ENCODE results near the gene MUSTN1. TPM values are rescaled to one million over a fixed set of nuclear protein-coding genes. Genes with fewer than 3 reads are reported as not detected.

The MUSTN1 gene
- polyA plus RNA-seq, 1 donor from 2014 or later: not detected

DNA sequence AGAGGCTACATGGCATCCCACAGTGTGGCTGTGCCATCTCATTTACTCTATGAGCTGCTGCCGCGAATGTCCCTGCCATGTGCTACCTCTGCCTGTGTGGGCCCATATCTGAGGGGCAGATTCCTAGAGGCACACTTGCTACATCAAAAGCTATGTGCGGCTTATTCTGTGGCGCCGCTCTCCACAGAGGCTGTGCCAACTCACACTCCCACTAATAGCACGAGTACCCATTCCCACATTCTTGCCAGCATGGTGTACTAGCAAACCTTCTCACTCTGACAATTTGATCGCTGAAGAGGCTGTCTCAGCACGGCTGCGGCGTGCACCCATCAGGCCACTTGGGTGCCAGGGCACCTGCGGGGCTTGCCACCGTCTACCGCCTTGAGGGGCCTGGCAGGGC lies 31.2 kb upstream of the MUSTN1 start:
- H3K4me3 Mint-ChIP-seq: no peak overlapping the region
- no peak overlapping the region for H3K27ac Mint-ChIP-seq
- H3K4me1 Mint-ChIP-seq: peaks cover 0 to 6% (median 2%) of the 10 kb centered on the region in 3 donors
- peaks cover 2 to 12% (median 10%) of the 10 kb centered on the region in 3 donors for H3K9me3 Mint-ChIP-seq
- no peaks in the 10 kb centered on the region for H3K27me3 Mint-ChIP-seq
- H3K36me3 Mint-ChIP-seq: peaks cover 19% of the 10 kb centered on the region

DNA sequence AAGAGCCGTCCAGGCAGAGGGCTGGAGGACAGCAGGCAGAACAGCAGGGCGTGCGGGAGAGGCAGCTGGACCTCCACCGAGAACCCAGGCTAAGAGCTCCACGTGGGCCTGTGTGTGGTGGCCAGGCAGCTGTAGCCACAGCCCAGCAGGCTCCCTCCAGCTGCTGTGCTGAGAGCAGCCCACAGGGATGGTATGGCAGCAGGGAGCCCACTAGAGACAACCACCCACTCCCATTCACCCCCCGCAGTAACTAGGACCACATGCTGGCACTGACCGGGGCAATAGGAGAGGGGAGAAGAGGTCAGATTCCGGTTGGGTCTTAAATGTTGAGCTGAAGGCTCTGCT lies 25.6 kb upstream of the MUSTN1 start:
- H3K27ac Mint-ChIP-seq: no peak overlapping the region
- H3K4me1 Mint-ChIP-seq: peaks cover 0 to 7% (median 5%) of the 10 kb centered on the region in 3 donors
- peaks cover 11% of the 10 kb centered on the region for H3K36me3 Mint-ChIP-seq
- H3K9me3 Mint-ChIP-seq: peaks cover 0 to 8% (median 7%) of the 10 kb centered on the region in 3 donors
- H3K27me3 Mint-ChIP-seq: no peaks in the 10 kb centered on the region
- H3K4me3 Mint-ChIP-seq: no peak overlapping the region

DNA sequence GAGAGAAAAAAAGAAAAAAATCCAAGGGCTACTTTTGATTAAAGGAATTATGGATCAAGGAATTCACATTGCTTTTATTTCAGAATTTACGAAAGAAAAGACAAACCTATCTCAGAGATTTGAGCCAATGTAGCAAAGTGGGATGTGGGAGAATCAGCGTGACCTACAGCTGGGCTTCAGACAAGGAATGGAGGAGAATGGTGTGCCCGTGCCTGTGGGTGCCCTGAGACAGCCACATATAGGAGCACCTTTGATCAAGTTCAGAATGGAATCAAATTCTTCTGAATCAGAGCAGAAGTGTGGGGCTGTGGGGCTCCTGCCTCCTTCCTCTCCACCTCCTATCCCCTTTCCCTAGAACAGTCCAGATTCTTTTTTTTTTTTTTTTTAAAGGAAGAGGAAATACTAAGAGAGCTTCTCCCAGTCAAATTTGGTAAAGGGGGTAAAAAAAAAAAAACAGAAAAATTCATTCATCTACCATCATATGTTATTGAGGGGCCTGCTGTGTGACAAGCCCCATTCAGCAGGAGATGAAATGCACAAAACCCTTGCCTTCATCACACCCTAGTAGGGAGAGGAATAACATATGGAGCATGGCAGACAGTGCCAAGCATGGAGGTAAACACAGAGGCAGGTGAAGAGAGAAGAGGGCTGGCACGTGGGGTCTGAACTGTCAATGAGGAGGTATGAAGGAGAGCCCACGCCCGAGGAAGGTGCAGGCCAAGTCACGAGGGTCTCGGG lies 25.0 kb upstream of the MUSTN1 start:
- Mint-ChIP-seq H3K27me3 (no peaks in the 10 kb centered on the region), H3K4me1 (peaks cover 0 to 7% (median 5%) of the 10 kb centered on the region in 3 donors), H3K27ac (no peak overlapping the region), H3K4me3 (no peak overlapping the region), H3K36me3 (peaks cover 11% of the 10 kb centered on the region), H3K9me3 (peaks cover 0 to 4% (median 3%) of the 10 kb centered on the region in 3 donors)

DNA sequence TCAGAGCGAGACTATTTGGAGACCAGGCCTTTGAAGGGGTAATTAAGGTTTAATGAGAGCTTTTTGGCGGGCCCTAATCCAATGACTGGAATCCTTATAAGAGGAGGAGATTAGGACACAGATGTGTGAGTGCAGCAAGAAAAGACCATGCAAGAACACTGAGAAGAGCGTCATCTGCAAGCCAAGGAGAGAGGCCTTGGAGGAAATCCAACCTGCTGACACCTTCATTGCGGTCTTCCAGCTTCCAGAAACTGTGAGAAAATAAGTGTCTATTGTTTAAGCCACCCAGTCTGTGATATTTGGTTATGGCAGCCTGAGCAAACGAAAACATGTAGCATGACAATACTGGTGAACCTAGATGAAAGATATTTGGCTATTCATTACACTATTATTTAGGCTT lies 23.0 kb upstream of the MUSTN1 start:
- Mint-ChIP-seq H3K4me3 (no peak overlapping the region), H3K27me3 (no peaks in the 10 kb centered on the region), H3K36me3 (peaks cover 5% of the 10 kb centered on the region), H3K4me1 (peaks cover 0 to 7% (median 5%) of the 10 kb centered on the region in 3 donors), H3K9me3 (no peaks in the 10 kb centered on the region), H3K27ac (no peak overlapping the region)

DNA sequence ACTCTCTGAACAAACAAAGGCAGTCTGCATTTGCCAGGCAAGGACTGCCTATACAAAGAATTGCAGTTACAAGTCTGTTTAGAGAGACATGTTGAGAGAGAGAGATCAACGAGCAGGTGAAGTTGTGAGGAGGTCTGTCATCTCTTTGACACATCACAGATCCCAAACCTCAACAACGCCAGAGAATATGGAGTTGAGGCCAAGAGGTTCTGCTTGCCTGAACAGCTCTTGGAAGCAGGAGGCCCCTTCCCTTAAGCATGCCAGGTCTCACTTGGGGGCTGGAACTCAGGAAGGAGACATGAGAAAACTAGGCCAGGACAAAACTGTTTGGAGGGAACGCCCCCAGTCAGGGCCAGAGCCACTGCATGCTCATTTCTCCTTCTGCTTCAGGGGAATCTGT lies 22.3 kb upstream of the MUSTN1 start:
- Mint-ChIP-seq H3K36me3 (peaks cover 1% of the 10 kb centered on the region), H3K27me3 (no peaks in the 10 kb centered on the region), H3K4me1 (peaks cover 0 to 7% (median 5%) of the 10 kb centered on the region in 3 donors), H3K9me3 (no peaks in the 10 kb centered on the region), H3K27ac (no peak overlapping the region), H3K4me3 (no peak overlapping the region)

DNA sequence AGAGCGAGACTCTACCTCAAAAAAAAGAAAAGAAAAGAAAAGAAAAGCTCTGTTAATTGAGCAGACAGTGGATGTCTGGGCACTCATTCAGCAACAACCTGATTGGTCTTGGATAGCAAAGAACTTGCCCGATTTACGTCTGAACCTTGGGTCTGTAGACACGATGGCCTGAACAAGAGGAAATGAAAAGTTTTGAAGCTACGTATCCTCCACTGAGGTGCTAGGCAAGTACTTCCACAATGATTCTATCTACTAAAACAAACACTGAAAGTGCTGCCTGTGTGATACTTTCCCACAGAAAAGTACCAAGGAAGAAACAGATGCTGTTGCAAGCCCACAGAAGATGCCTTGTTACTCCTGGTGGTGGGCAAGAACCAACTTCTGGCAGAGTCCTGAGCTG lies 21.8 kb upstream of the MUSTN1 start:
- Mint-ChIP-seq H3K4me3 (no peak overlapping the region), H3K27ac (no peak overlapping the region), H3K36me3 (peaks cover 4% of the 10 kb centered on the region), H3K27me3 (no peaks in the 10 kb centered on the region), H3K4me1 (peaks cover 0 to 7% (median 2%) of the 10 kb centered on the region in 3 donors), H3K9me3 (no peaks in the 10 kb centered on the region)

DNA sequence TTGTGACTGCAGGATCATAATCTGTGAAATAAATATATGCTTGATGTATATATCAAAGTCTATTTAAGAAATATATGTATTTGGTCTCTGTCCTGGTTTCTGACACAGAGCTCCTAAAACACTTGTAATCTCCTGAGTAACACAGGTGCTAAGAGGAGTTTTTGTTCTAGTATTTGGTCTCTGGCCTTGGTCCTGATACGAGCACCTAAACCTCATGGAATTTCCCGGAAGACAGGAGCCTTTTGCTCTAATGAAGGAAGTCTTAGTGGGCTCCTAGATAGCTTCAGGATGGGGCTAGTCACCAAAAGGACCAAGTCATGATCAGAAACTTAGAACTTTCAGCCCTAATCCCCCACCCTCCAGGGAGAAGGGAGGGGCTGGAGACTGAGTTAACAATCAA lies 19.2 kb upstream of the MUSTN1 start:
- Mint-ChIP-seq H3K36me3 (peaks cover 4% of the 10 kb centered on the region), H3K4me3 (no peak overlapping the region), H3K4me1 (no peaks in the 10 kb centered on the region), H3K27ac (no peak overlapping the region), H3K9me3 (no peaks in the 10 kb centered on the region), H3K27me3 (no peaks in the 10 kb centered on the region)

DNA sequence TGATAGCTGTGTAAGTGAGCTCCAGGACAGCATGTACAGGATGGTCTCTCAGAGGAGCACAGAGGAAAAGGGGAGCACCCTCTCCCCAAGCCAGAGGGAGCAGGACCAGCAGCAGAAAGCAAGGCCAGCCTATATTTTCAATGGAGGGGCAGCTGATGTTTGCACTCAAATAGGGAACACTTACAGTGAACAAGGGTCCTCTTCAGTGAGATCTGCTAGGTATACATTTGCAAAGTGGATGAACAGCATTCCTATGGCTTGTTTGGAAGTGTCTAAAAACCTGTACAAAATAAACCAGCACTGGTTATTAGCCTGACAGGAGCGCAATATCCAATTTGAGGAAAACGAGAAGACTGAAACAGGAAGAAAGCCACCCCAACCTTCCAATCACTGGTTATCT lies 17.6 kb upstream of the MUSTN1 start:
- Mint-ChIP-seq H3K36me3 (peaks cover 2% of the 10 kb centered on the region), H3K4me3 (peak overlapping the region in 1 of 4 donors; percentile 25), H3K9me3 (no peaks in the 10 kb centered on the region)

DNA sequence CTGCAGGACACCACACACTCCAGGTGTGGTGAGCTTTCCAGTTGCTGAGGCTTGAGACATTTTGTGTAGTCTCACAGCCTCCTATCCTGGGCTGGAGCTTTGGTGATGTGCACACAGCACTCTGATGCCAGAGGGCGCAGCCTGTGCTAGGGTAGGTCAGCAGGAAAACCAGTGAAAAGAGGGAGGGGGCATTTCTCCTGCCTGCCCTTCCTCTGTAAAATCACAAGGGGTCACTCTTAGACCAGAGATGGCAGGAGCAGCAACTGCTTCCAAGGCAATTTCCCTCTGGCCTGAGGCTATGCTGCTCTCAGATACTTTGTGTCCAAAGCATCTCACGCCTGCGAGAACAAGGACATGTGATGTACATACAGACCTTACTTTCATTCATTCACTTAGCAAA lies 16.5 kb upstream of the MUSTN1 start:
- no peaks in the 10 kb centered on the region for H3K4me1 Mint-ChIP-seq
- no peaks in the 10 kb centered on the region for H3K27me3 Mint-ChIP-seq
- no peak overlapping the region for H3K4me3 Mint-ChIP-seq
- no peak overlapping the region for H3K27ac Mint-ChIP-seq
- H3K36me3 Mint-ChIP-seq: peaks cover 2% of the 10 kb centered on the region
- H3K9me3 Mint-ChIP-seq: no peaks in the 10 kb centered on the region

More for the DNA sequence above, 17.6 kb upstream of the MUSTN1 start:
- Mint-ChIP-seq H3K27me3 (no peaks in the 10 kb centered on the region), H3K27ac (no peak overlapping the region), H3K4me1 (no peaks in the 10 kb centered on the region)

DNA sequence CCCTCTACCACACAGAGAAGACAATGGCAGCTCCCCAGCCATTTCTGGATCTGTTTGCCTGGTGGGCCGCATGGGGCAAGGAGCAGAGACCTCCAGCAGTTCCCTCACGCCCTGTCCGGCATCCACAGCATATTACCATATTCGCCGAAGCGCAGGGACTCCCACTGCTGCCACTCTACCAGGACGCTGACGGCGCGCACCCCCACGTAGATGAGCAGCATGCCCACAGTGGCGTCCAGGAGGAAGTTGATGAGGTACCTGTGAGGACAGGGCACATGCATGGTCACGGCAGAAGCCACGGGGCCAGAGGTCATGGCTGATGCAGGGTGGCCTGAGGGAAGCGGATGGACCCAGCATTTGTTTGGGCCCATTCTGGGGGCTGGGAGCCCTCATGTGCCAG lies 14.8 kb upstream of the MUSTN1 start:
- Mint-ChIP-seq H3K36me3 (peaks cover 2% of the 10 kb centered on the region), H3K9me3 (no peaks in the 10 kb centered on the region), H3K27ac (no peak overlapping the region), H3K27me3 (no peaks in the 10 kb centered on the region), H3K4me1 (no peaks in the 10 kb centered on the region), H3K4me3 (no peak overlapping the region)

DNA sequence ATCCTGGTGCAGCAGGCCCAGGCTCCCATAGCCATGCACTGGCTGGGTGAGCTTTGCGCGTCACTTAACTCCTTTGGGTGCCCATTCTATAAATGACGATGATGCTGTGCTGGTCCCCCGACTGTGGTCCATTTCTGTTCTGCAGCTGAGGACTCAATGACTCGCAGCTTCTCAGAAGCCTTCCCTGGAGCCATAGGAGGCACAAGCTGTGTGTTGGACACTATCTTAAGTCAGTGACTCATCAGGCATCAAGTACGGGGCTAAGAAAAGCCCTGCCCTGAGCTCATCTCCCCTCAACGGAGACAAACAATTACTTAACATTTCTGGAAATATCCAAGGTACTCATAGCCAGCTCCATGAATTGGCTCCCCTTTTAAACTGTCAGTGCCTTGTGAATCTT lies 13.8 kb upstream of the MUSTN1 start:
- Mint-ChIP-seq H3K4me1 (no peaks in the 10 kb centered on the region), H3K9me3 (no peaks in the 10 kb centered on the region), H3K27me3 (no peaks in the 10 kb centered on the region), H3K27ac (no peak overlapping the region), H3K36me3 (peaks cover 2% of the 10 kb centered on the region), H3K4me3 (no peak overlapping the region)

DNA sequence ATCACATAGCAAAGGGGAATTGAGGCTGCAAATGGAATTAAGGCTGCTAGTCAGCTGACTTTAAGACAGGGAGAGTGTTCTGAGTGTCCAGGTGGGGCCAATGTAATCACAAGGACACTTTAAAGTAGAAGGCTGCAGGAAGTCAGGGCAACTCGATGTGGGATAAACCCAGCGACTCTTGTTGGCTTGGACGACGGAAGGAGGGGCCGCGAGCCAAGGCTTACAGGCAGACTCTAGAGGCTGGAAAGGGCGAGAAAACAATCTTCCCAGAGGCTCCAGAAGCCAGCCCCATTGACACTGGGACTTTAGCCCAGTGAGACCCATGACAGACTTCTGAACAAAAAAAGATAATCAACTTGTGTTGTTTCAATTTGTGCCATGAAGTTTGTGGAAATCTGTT lies 12.9 kb upstream of the MUSTN1 start:
- peaks cover 2% of the 10 kb centered on the region for H3K36me3 Mint-ChIP-seq
- no peaks in the 10 kb centered on the region for H3K4me1 Mint-ChIP-seq
- H3K4me3 Mint-ChIP-seq: no peak overlapping the region
- H3K27ac Mint-ChIP-seq: no peak overlapping the region
- no peaks in the 10 kb centered on the region for H3K9me3 Mint-ChIP-seq
- no peaks in the 10 kb centered on the region for H3K27me3 Mint-ChIP-seq

DNA sequence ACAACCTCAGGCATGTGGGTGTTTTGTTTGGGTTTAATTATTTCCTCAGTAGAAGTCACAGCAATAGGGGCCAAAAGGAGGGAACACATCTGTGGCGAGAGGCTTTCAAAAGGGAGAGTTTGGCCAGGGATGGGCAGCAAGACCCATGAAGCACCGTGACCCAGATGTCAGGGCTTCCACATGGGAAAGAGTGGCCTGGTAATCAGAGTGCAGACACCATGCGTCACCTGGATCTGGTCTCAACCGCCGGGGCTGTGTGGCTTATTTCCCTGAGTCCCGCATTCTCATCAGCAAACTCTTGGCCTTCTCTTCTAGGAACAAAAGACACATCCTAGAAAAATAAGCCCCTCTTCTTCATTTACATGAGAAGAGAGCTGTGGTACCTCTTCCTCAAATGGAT lies 12.4 kb upstream of the MUSTN1 start:
- Mint-ChIP-seq H3K36me3 (peaks cover 2% of the 10 kb centered on the region), H3K9me3 (no peaks in the 10 kb centered on the region), H3K4me1 (no peaks in the 10 kb centered on the region), H3K4me3 (no peak overlapping the region), H3K27ac (no peak overlapping the region), H3K27me3 (no peaks in the 10 kb centered on the region)

DNA sequence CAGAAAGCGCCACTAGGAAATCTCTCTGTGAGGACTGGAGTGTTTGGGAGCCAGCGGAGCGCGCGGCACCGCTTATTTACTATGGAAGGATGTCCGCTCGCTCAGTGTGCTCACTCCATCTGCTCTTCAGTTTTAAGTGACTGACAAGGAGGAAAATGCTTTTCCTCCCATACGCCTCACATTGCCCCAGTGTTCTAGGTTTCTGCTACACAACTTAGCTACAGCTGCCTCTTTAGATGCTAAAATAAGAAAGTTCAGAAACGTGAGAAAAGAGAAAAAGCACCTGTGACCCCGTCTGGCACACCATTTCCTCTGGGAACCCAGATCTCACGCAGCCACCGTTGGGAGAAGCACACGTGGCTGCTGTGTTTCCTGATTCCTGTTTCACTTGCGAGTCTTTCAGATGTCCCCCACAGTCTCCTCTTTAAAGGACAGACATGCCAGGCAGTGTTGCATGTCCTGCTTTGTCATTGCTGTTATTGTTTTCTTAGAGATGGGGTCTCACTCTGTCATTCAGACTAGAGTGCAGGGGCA lies 11.7 kb upstream of the MUSTN1 start:
- Mint-ChIP-seq H3K36me3 (no peaks in the 10 kb centered on the region), H3K27me3 (no peaks in the 10 kb centered on the region), H3K4me3 (no peak overlapping the region), H3K4me1 (no peaks in the 10 kb centered on the region), H3K9me3 (no peaks in the 10 kb centered on the region), H3K27ac (no peak overlapping the region)

DNA sequence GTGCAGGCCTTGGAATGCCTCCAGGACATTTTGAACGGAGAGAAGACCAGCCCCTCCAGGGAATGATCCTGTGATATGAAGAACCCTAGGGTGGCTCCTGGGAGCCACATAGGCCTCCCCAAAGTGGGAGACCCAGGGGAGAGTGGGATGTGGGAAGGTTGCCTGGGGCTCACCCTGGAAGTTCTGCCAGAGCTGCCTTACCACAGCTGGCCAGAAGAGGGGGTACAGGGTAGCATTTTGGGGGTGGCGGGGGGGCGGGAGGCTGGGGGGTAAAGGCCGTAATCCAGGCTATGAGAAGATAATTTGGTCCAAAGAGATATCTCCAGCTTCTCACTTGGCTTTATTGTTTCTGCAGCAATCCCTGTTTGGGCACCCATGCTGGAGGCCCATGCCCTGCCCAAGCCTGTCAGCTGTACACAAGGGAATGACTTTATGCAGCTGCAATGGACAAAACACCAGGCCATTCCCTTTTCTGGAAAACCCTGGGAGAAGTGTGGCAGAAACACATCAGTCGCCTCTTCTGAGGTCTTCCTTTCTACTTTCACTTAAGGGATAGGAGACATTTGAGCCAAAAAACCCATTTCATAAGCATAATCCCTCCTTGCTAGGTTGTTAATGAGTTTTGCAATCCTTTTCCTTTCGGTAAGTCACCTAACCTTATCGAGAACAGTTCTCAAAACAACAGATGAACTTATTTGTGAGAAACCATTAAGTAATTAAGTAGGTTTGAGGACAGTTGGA lies 11.0 kb upstream of the MUSTN1 start:
- H3K9me3 Mint-ChIP-seq: no peaks in the 10 kb centered on the region
- no peaks in the 10 kb centered on the region for H3K36me3 Mint-ChIP-seq
- no peaks in the 10 kb centered on the region for H3K27me3 Mint-ChIP-seq
- no peak overlapping the region for H3K4me3 Mint-ChIP-seq
- H3K27ac Mint-ChIP-seq: no peak overlapping the region
- no peaks in the 10 kb centered on the region for H3K4me1 Mint-ChIP-seq

DNA sequence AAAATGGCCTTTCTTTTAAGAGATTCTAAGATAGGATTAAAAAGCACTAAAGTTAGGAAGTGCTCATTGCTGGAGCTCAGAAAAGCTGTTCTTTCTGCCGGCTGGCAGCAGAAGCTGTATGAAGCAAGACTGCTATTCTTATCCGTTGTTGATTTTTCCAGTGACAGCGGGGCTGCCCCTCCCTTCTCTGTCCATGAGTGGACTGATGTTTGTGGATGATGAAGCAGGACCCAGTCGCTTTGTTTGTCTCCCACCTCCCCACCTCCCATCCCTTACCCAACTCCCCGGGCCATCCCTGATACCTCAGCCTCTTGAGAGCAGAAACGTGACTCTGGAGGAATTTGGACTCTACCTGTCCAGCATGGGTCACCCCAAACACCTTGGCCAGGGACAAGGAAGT lies 10.3 kb upstream of the MUSTN1 start:
- H3K4me1 Mint-ChIP-seq: no peaks in the 10 kb centered on the region
- no peak overlapping the region for H3K27ac Mint-ChIP-seq
- no peak overlapping the region for H3K4me3 Mint-ChIP-seq
- H3K36me3 Mint-ChIP-seq: no peaks in the 10 kb centered on the region
- no peaks in the 10 kb centered on the region for H3K9me3 Mint-ChIP-seq
- no peaks in the 10 kb centered on the region for H3K27me3 Mint-ChIP-seq

All from IgD-negative memory B cell (primary cell).